Measurements from ENCODE around the gene DONSON.

DONSON gene

DNA sequence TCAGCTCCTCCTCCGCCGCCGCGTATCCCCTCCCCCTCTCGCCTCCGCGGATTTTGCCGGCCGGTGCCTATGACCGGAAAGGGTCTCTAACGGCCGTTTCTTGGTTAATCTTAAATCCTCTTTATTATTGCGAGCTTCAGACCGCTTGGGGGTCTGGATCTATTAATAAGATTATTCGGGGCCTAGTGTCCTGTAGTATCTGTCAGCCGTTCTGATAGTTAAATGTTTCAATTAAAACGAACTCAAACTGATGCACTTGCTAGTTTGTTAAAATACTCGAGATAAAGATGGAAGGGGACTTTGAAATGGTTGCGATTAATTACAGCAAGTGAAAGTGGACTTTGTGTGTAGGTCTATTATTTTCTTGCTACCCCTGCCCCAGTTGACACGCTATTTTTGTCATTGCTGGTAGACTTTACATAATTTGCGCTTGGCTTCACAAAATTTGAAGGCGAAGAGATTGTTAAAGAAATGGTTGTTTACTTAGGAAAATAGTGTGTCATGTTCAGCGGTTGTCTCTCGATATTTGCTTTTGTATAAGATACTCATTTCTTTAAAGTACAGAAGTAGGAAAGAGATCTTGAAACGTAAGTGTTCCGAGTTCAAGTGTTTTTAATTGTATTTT is 44.9 kb downstream of the DONSON start:
- TF ChIP-seq, protein P1, sequence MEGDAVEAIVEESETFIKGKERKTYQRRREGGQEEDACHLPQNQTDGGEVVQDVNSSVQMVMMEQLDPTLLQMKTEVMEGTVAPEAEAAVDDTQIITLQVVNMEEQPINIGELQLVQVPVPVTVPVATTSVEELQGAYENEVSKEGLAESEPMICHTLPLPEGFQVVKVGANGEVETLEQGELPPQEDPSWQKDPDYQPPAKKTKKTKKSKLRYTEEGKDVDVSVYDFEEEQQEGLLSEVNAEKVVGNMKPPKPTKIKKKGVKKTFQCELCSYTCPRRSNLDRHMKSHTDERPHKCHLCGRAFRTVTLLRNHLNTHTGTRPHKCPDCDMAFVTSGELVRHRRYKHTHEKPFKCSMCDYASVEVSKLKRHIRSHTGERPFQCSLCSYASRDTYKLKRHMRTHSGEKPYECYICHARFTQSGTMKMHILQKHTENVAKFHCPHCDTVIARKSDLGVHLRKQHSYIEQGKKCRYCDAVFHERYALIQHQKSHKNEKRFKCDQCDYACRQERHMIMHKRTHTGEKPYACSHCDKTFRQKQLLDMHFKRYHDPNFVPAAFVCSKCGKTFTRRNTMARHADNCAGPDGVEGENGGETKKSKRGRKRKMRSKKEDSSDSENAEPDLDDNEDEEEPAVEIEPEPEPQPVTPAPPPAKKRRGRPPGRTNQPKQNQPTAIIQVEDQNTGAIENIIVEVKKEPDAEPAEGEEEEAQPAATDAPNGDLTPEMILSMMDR (IDR thresholded peaks at IDR 0.05): no peak
- 0 out of 2 replicates have a peak, but pooled peaks have one; percentile 13 for TF ChIP-seq ZFX (IDR thresholded peaks at IDR 0.05; ENCODE audit: borderline replicate concordance)
- peak overlapping the region; percentile 99 for H3K27ac ChIP-seq

DNA sequence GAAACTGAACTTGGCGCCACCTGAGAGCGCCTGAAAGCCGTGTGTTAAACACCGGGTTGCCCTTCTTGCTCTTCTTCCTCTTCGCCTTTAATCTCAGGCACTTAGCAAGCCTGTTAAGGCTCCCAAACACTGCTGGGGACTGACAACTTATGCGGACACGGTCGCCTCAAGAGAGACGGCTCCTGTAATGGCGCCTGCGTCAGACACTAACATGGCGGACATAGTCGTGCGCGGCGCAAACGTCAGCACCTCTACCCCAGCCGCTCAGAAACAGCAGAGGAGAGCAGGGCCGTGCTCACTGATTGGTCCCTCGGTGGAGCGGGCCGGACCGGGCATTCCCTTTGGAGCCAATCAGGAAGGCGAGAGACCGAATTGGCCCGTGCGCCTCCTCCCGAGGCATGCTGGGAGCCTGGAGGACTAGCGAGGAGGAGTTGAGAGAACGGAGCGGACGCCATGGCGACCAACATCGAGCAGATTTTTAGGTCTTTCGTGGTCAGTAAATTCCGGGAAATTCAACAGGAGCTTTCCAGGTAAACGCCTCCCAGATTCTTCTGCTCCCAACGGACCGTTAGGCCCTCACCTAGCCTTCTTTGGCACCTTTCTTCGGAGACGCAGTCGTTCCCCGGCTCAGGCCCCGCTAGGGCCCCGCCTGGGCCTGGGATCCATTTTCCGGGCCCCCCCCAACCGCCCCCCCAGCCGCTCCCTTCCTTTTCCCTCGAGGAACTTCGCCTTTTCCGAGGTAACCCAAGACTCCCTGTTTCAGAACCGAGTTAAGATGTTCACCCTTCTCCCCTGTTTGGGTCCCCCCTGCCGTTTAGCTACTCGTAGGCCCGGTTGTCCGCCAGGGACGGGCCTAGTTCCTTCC is 45.6 kb downstream of the DONSON start, which contains the start of gene SON:
Gene SON, plus strand, starts transcription at position 399 of the 865 bp plus-strand sequence. Its CDS starts 55 bp downstream, at position 454.
- TF ChIP-seq, protein P1 (IDR thresholded peaks at IDR 0.05): no peak
- TF ChIP-seq ZFX (IDR thresholded peaks at IDR 0.05; ENCODE audit: borderline replicate concordance): 0 out of 2 replicates have a peak, but pooled peaks have one; percentile 72
- peak within 1 kb of the TSS; percentile 99 for H3K27ac ChIP-seq

DNA sequence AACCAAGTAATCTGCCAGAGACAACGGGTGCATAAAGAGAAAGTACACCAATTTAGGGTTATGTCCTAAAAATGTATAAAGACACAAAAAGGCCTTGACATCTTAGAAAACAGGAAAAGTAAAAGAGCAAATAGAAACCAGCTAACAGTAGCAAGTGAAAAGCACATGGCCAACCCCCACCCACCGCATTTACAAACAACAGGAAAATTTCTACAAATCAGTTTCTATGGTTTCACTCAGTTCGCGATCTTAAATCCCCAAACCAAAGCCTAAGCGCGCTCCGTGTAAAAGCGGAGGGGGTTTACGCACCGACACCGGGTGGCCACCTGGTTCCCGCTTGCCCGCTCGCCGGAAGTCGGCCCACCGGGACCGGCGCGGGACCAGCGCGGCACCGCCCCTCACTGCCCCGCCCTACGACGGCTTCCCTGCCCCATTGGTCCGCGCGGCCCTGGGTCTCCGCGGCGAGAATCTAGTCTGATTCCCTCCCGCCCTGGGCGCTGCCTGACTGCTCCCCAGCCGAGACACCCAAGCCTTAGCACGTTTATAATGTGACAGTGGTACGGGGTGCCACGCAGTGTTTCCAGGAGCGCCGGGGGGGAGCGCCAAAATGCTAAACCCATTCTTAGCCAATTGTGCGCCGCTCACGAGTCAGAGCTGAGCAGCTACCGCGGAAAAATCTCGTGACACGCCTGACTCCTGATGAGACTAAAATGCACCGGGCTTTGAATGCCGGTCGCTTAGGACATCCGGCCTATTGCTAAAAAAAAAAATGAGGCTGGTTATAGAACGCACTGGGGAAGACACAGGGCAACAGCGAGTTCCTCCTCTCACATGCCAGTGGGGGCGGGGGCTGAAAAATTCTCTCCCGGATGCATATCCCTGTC is 46.5 kb downstream of the DONSON start, which contains the start of gene GART:
Gene GART, minus strand, starts transcription at position 362 of the 884 bp plus-strand sequence. CDS start 2,802 bp downstream, outside the sequence.
- TF ChIP-seq ZFX (IDR thresholded peaks at IDR 0.05; ENCODE audit: borderline replicate concordance): no peak
- TF ChIP-seq, protein P1 (IDR thresholded peaks at IDR 0.05): no peak
- peak within 1 kb of the TSS; percentile 99 for H3K27ac ChIP-seq

DNA sequence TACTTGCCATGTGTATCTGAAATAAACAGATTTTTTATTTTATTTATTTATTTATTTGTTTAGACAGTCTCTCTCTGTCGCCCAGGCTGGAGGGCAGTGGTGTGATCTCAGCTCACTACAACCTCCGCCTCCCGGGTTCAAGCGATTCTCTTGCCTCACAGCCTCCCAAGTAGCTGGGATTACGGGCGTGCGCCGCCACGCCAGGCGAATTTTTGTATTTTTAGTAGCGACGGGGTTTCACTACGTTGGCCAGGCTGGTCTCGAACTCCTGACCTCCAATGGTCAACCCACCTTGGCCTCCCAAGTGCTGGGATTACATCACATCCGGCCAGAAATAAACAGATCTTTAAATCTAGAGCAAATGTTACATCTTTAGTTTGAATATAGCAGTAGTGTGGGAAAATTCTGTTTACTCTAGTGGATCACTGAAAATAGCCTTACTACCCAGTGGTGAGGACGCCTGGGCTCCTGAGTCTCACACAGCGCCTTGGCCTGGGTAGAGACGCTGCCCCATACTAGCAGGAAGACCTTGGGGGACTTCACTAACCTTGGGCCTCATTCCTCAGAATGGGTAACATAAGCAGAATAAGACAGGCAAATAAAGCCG is 47.3 kb downstream of the DONSON start:
- TF ChIP-seq, protein P1 (IDR thresholded peaks at IDR 0.05): no peak
- no peak for TF ChIP-seq ZFX (IDR thresholded peaks at IDR 0.05; ENCODE audit: borderline replicate concordance)
- peak overlapping the region; percentile 99 for H3K27ac ChIP-seq

DNA sequence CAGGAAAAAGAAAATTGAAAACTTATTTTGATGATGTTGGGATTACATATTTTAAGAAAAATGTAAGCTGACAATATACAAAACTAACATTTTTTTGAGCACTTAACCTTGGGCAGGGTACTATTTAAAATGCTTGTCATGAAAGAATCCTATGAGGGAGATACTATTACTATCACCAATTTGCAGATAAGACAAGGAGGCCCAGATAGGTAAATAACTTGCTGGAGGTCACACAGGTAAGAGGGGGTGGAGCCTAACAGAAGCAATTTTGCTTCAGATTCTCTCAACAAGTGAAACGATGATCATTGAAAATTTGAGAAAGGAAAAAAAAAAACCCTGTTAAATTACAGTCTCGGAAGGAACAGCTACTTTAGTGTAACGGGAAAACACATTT is 47.8 kb downstream of the DONSON start:
- H3K27ac ChIP-seq: peak overlapping the region; percentile 99

DNA sequence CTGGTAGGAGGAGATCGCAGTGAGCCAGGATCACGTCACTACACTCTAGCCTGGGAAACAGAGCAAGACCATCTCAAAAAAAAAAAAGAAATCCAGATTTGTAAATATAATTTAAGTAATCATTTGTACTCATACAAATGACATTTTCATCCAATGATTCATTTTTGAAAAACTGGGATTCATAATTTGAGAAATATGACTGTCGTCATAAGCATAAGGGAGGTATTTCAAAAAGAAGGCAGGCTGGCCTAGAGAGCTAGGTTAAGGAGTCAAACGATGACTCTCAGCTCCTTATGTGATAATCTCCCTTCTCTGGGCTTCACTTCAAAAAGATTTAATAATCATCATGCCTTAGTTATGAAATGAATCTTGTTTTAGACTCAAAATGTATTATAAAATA is 48.9 kb downstream of the DONSON start:
- H3K27ac ChIP-seq: no peak overlapping the region
- TF ChIP-seq, protein P1 (IDR thresholded peaks at IDR 0.05): no peak
- no peak for TF ChIP-seq ZFX (IDR thresholded peaks at IDR 0.05; ENCODE audit: borderline replicate concordance)

More for the DNA sequence above, 47.8 kb downstream of the DONSON start:
- no peak for TF ChIP-seq ZFX (IDR thresholded peaks at IDR 0.05; ENCODE audit: borderline replicate concordance)
- TF ChIP-seq, protein P1 (IDR thresholded peaks at IDR 0.05): no peak
